ENCODE measurements around the gene HS3ST3A1. TPM values are rescaled to one million over a fixed set of nuclear protein-coding genes. Genes with fewer than 3 reads are reported as not detected.

The HS3ST3A1 gene
- total and polyA plus RNA-seq, 2 donors = 0.43 to 1.3 TPM

GRCh38 chr17:13594762-13595598 lies 6.7 kb downstream of the HS3ST3A1 start:
- no peak overlapping the region for H3K4me3 ChIP-seq (ENCODE audit: low read length in 2 of 2)
- no peaks in the 10 kb centered on the region for H3K9me3 ChIP-seq (ENCODE audit: control insufficient read depth in 2 of 2, insufficient read depth in 1 of 2, low read length in 1 of 2)
- no peaks in the 10 kb centered on the region for H3K4me1 ChIP-seq (ENCODE audit: control insufficient read depth in 2 of 2, insufficient read depth in 2 of 2, low read length in 2 of 2)
- H3K27ac ChIP-seq (ENCODE audit: low read depth in 1 of 2, low read length in 1 of 2) = no peak overlapping the region
- no peaks in the 10 kb centered on the region for H3K36me3 ChIP-seq (ENCODE audit: control insufficient read depth in 2 of 2, insufficient read depth in 2 of 2, low read length in 1 of 2)
- H3K27me3 ChIP-seq (ENCODE audit: control insufficient read depth in 2 of 2, insufficient read depth in 1 of 2, low read length in 1 of 2) = peaks cover 12 to 20% of the 10 kb centered on the region in 2 donors
- 22% methylated on average over 10 of the region's 10 CpGs for whole genome bisulfite sequencing
- peak; percentile 37 to 86 (median 66) for DNase-seq (ENCODE audit: low read depth in 6 of 9, low spot score in 9 of 9)

GRCh38 chr17:13594310-13594709 lies 7.4 kb downstream of the HS3ST3A1 start:
- no peak for DNase-seq (ENCODE audit: low read depth in 6 of 9, low spot score in 9 of 9)
- 96% methylated on average over 5 of the region's 5 CpGs for WGBS
- Histone ChIP-seq H3K9me3 (ENCODE audit: control insufficient read depth in 2 of 2, insufficient read depth in 1 of 2, low read length in 1 of 2) (no peaks in the 10 kb centered on the region), H3K4me1 (ENCODE audit: control insufficient read depth in 2 of 2, insufficient read depth in 2 of 2, low read length in 2 of 2) (no peaks in the 10 kb centered on the region), H3K27me3 (ENCODE audit: control insufficient read depth in 2 of 2, insufficient read depth in 1 of 2, low read length in 1 of 2) (peaks cover 7 to 14% of the 10 kb centered on the region in 2 donors), H3K36me3 (ENCODE audit: control insufficient read depth in 2 of 2, insufficient read depth in 2 of 2, low read length in 1 of 2) (no peaks in the 10 kb centered on the region), H3K4me3 (ENCODE audit: low read length in 2 of 2) (no peak overlapping the region), H3K27ac (ENCODE audit: low read depth in 1 of 2, low read length in 1 of 2) (no peak overlapping the region)

- Histone ChIP-seq H3K4me1 (ENCODE audit: control insufficient read depth in 2 of 2, insufficient read depth in 2 of 2, low read length in 2 of 2) (no peaks in the 10 kb centered on the region), H3K4me3 (ENCODE audit: low read length in 2 of 2) (no peak overlapping the region), H3K27me3 (ENCODE audit: control insufficient read depth in 2 of 2, insufficient read depth in 1 of 2, low read length in 1 of 2) (peaks cover 5 to 8% of the 10 kb centered on the region in 2 donors), H3K36me3 (ENCODE audit: control insufficient read depth in 2 of 2, insufficient read depth in 2 of 2, low read length in 1 of 2) (no peaks in the 10 kb centered on the region), H3K27ac (ENCODE audit: low read depth in 1 of 2, low read length in 1 of 2) (no peak overlapping the region), H3K9me3 (ENCODE audit: control insufficient read depth in 2 of 2, insufficient read depth in 1 of 2, low read length in 1 of 2) (no peaks in the 10 kb centered on the region)
- no peak for DNase-seq (ENCODE audit: low read depth in 6 of 9, low spot score in 9 of 9)
- WGBS = 98% methylated on average over 10 of the region's 10 CpGs
Observed at GRCh38 chr17:13593757-13594156, 8.0 kb downstream of the HS3ST3A1 start.

DNA sequence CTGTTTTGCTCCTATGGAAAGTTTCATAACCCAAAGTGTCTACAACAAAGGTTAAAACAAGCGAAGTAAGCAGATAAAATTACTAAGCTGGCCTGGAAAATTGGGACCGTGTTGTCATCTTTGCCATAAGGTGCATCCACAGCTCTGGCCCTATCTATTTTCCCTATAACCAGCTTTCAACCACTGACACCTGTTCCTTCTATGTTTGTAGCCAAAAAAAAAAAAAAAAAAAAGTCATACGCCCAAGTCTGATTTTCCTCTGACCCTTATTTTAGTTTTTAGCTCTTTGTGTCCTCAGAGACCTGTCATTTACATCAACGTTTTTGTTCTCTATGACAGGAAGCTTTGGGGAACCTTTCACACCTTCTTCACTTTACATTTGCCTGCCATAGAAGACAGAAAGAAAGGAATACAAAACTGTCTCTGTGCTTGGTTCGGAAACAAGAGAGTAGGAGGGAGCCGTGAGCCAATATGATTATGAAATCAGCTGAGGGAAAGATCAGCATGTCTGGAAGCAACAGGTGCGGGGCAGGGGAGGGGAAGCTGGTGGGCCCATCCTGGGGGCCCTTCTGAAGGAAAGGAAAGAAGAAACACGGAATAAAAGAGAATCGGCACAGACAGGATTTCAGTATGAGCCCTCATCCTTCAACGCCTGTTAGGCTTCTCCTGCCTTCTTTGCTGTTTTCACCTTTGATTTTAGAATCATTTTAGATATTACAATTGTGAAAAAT lies 8.5 kb downstream of the HS3ST3A1 start:
- WGBS = 90% methylated on average over 10 of the region's 10 CpGs
- peaks cover 1 to 5% of the 10 kb centered on the region in 2 donors for H3K27me3 ChIP-seq (ENCODE audit: control insufficient read depth in 2 of 2, insufficient read depth in 1 of 2, low read length in 1 of 2)
- no peak for DNase-seq (ENCODE audit: low read depth in 6 of 9, low spot score in 9 of 9)

GRCh38 chr17:13592427-13592826 lies 9.3 kb downstream of the HS3ST3A1 start:
- Histone ChIP-seq H3K36me3 (ENCODE audit: control insufficient read depth in 2 of 2, insufficient read depth in 2 of 2, low read length in 1 of 2) (no peaks in the 10 kb centered on the region), H3K4me3 (ENCODE audit: low read length in 2 of 2) (no peak overlapping the region), H3K27me3 (ENCODE audit: control insufficient read depth in 2 of 2, insufficient read depth in 1 of 2, low read length in 1 of 2) (peaks cover 0 to 5% of the 10 kb centered on the region in 2 donors), H3K9me3 (ENCODE audit: control insufficient read depth in 2 of 2, insufficient read depth in 1 of 2, low read length in 1 of 2) (no peaks in the 10 kb centered on the region), H3K4me1 (ENCODE audit: control insufficient read depth in 2 of 2, insufficient read depth in 2 of 2, low read length in 2 of 2) (no peaks in the 10 kb centered on the region), H3K27ac (ENCODE audit: low read depth in 1 of 2, low read length in 1 of 2) (no peak overlapping the region)
- 97% methylated on average over 7 of the region's 7 CpGs for WGBS
- no peak for DNase-seq (ENCODE audit: low read depth in 6 of 9, low spot score in 9 of 9)

More for the DNA sequence above, 8.5 kb downstream of the HS3ST3A1 start:
- Histone ChIP-seq H3K36me3 (ENCODE audit: control insufficient read depth in 2 of 2, insufficient read depth in 2 of 2, low read length in 1 of 2) (no peaks in the 10 kb centered on the region), H3K27ac (ENCODE audit: low read depth in 1 of 2, low read length in 1 of 2) (no peak overlapping the region), H3K4me3 (ENCODE audit: low read length in 2 of 2) (no peak overlapping the region), H3K9me3 (ENCODE audit: control insufficient read depth in 2 of 2, insufficient read depth in 1 of 2, low read length in 1 of 2) (no peaks in the 10 kb centered on the region), H3K4me1 (ENCODE audit: control insufficient read depth in 2 of 2, insufficient read depth in 2 of 2, low read length in 2 of 2) (no peaks in the 10 kb centered on the region)

DNA sequence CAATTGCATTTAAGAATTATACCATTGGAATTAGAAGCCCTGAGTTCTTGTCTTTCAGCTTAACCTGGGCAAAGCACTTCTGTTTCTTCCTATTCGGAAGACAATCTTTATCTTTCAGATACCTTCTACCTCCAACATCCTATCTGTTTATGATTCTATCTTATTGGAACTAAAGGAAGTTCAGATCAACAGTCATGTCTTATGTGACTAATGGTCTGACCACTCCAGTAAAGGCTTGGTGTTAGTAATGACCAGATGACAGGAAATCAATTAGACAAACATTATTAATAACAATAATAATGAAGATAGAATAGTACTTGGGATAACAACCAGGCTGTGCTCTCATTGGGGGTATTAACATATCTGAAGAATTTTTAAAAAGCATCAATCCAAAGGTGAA lies 11.3 kb downstream of the HS3ST3A1 start:
- H3K4me1 ChIP-seq (ENCODE audit: control insufficient read depth in 2 of 2, insufficient read depth in 2 of 2, low read length in 2 of 2) = no peaks in the 10 kb centered on the region
- H3K4me3 ChIP-seq (ENCODE audit: low read length in 2 of 2) = no peak overlapping the region
- DNase-seq (ENCODE audit: low read depth in 6 of 9, low spot score in 9 of 9) = no peak
- H3K36me3 ChIP-seq (ENCODE audit: control insufficient read depth in 2 of 2, insufficient read depth in 2 of 2, low read length in 1 of 2) = no peaks in the 10 kb centered on the region
- H3K27me3 ChIP-seq (ENCODE audit: control insufficient read depth in 2 of 2, insufficient read depth in 1 of 2, low read length in 1 of 2) = no peaks in the 10 kb centered on the region
- H3K27ac ChIP-seq (ENCODE audit: low read depth in 1 of 2, low read length in 1 of 2) = no peak overlapping the region
- 98% methylated on average over 1 of the region's 1 CpG for WGBS
- H3K9me3 ChIP-seq (ENCODE audit: control insufficient read depth in 2 of 2, insufficient read depth in 1 of 2, low read length in 1 of 2) = no peaks in the 10 kb centered on the region

GRCh38 chr17:13589658-13590057 lies 12.1 kb downstream of the HS3ST3A1 start:
- DNase-seq (ENCODE audit: low read depth in 6 of 9, low spot score in 9 of 9) = no peak
- no peak overlapping the region for H3K4me3 ChIP-seq (ENCODE audit: low read length in 2 of 2)
- 41% methylated on average over 6 of the region's 6 CpGs for WGBS
- no peaks in the 10 kb centered on the region for H3K27me3 ChIP-seq (ENCODE audit: control insufficient read depth in 2 of 2, insufficient read depth in 1 of 2, low read length in 1 of 2)
- H3K27ac ChIP-seq (ENCODE audit: low read depth in 1 of 2, low read length in 1 of 2) = no peak overlapping the region
- no peaks in the 10 kb centered on the region for H3K4me1 ChIP-seq (ENCODE audit: control insufficient read depth in 2 of 2, insufficient read depth in 2 of 2, low read length in 2 of 2)
- no peaks in the 10 kb centered on the region for H3K9me3 ChIP-seq (ENCODE audit: control insufficient read depth in 2 of 2, insufficient read depth in 1 of 2, low read length in 1 of 2)
- H3K36me3 ChIP-seq (ENCODE audit: control insufficient read depth in 2 of 2, insufficient read depth in 2 of 2, low read length in 1 of 2) = no peaks in the 10 kb centered on the region

- H3K36me3 ChIP-seq (ENCODE audit: control insufficient read depth in 2 of 2, insufficient read depth in 2 of 2, low read length in 1 of 2) = no peaks in the 10 kb centered on the region
- H3K27me3 ChIP-seq (ENCODE audit: control insufficient read depth in 2 of 2, insufficient read depth in 1 of 2, low read length in 1 of 2) = no peaks in the 10 kb centered on the region
- no peak overlapping the region for H3K27ac ChIP-seq (ENCODE audit: low read depth in 1 of 2, low read length in 1 of 2)
- H3K4me1 ChIP-seq (ENCODE audit: control insufficient read depth in 2 of 2, insufficient read depth in 2 of 2, low read length in 2 of 2) = no peaks in the 10 kb centered on the region
- no peak for DNase-seq (ENCODE audit: low read depth in 6 of 9, low spot score in 9 of 9)
- H3K9me3 ChIP-seq (ENCODE audit: control insufficient read depth in 2 of 2, insufficient read depth in 1 of 2, low read length in 1 of 2) = no peaks in the 10 kb centered on the region
- 96% methylated on average over 4 of the region's 4 CpGs for WGBS
- H3K4me3 ChIP-seq (ENCODE audit: low read length in 2 of 2) = no peak overlapping the region
Observed at GRCh38 chr17:13587487-13588338, 14.0 kb downstream of the HS3ST3A1 start.
